ENCODE measurements around the gene ARHGEF3. TPM values are rescaled to one million over a fixed set of nuclear protein-coding genes. Genes with fewer than 3 reads are reported as not detected.

Gene ARHGEF3
- total and polyA plus RNA-seq, 4 donors: 18.6 to 25.9 (median 24.1) TPM

- 63% methylated on average over 2 of the region's 6 CpGs for WGBS (ENCODE audit: insufficient coverage)
- H3K36me3 ChIP-seq (ENCODE audit: control insufficient read depth, insufficient read depth, low read length): no peaks in the 10 kb centered on the region
- H3K9me3 ChIP-seq (ENCODE audit: control insufficient read depth, insufficient read depth, low read length): no peaks in the 10 kb centered on the region
- no peak overlapping the region for H3K4me3 ChIP-seq (ENCODE audit: low read depth, low read length)
- H3K4me1 ChIP-seq (ENCODE audit: control insufficient read depth, insufficient read depth, low read length): no peaks in the 10 kb centered on the region
- no peak overlapping the region for H3K27ac ChIP-seq (ENCODE audit: low read depth, low read length)
- no peaks in the 10 kb centered on the region for H3K27me3 ChIP-seq (ENCODE audit: control insufficient read depth, insufficient read depth, low read length)
- DNase-seq (ENCODE audit: low read depth in 4 of 6, low spot score in 6 of 6): no peak
Measured at GRCh38 chr3:56835650-56836227, 34.0 kb upstream of the ARHGEF3 start.

GRCh38 chr3:56833536-56833935, 31.8 kb upstream of the ARHGEF3 start:
- WGBS (ENCODE audit: insufficient coverage): no CpG with 5 or more reads among the region's 2 CpGs
- Histone ChIP-seq H3K4me1 (ENCODE audit: control insufficient read depth, insufficient read depth, low read length) (no peaks in the 10 kb centered on the region), H3K9me3 (ENCODE audit: control insufficient read depth, insufficient read depth, low read length) (no peaks in the 10 kb centered on the region), H3K36me3 (ENCODE audit: control insufficient read depth, insufficient read depth, low read length) (no peaks in the 10 kb centered on the region), H3K27me3 (ENCODE audit: control insufficient read depth, insufficient read depth, low read length) (no peaks in the 10 kb centered on the region), H3K4me3 (ENCODE audit: low read depth, low read length) (no peak overlapping the region), H3K27ac (ENCODE audit: low read depth, low read length) (no peak overlapping the region)
- DNase-seq (ENCODE audit: low read depth in 4 of 6, low spot score in 6 of 6): peak in 1 of 6 donors; percentile 89

DNA sequence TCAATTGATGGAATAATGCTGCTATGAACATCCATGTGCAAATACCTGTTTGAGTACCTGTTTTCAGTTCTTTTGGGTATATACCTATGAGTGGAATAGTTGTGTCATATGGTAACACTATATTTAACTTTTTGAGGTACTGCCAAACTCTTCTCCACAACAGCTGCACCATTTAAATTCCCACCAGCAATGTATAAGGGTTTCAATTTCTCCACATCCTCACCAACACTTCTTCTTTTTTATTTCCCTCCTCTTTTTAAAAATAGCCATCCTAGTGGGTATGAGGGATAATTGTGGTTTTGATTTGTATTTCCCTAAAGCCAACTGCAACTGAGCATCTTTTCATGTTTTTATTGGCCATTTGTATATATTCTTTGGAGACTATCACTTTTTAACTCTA, 31.3 kb upstream of the ARHGEF3 start:
- Histone ChIP-seq H3K9me3 (ENCODE audit: control insufficient read depth, insufficient read depth, low read length) (no peaks in the 10 kb centered on the region), H3K4me3 (ENCODE audit: low read depth, low read length) (no peak overlapping the region), H3K27ac (ENCODE audit: low read depth, low read length) (no peak overlapping the region), H3K4me1 (ENCODE audit: control insufficient read depth, insufficient read depth, low read length) (no peaks in the 10 kb centered on the region), H3K27me3 (ENCODE audit: control insufficient read depth, insufficient read depth, low read length) (no peaks in the 10 kb centered on the region), H3K36me3 (ENCODE audit: control insufficient read depth, insufficient read depth, low read length) (no peaks in the 10 kb centered on the region)
- no peak for DNase-seq (ENCODE audit: low read depth in 4 of 6, low spot score in 6 of 6)

DNA sequence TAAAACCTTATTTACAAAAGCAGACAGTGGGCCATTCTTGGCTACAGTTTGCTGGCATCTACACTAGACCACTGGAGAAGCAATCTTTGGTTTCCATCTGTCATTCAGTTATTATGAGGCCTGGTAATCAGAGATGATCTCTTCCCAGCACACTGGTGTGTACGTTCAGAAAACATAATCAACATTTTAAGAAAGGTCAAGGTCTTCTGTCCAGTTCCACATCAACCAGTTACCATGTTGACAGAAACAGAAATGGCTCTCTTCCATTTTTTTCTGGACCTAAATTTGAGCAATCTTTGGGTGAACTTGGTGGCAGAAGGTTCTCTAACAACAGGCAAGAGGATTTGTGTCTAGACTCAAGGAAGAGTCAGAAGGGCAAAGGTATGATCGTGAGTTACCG, 29.8 kb upstream of the ARHGEF3 start:
- Histone ChIP-seq H3K9me3 (ENCODE audit: control insufficient read depth, insufficient read depth, low read length) (no peaks in the 10 kb centered on the region), H3K36me3 (ENCODE audit: control insufficient read depth, insufficient read depth, low read length) (no peaks in the 10 kb centered on the region), H3K27ac (ENCODE audit: low read depth, low read length) (no peak overlapping the region), H3K27me3 (ENCODE audit: control insufficient read depth, insufficient read depth, low read length) (no peaks in the 10 kb centered on the region), H3K4me3 (ENCODE audit: low read depth, low read length) (no peak overlapping the region), H3K4me1 (ENCODE audit: control insufficient read depth, insufficient read depth, low read length) (no peaks in the 10 kb centered on the region)
- WGBS (ENCODE audit: insufficient coverage): 92% methylated on average over 2 of the region's 3 CpGs
- DNase-seq (ENCODE audit: low read depth in 4 of 6, low spot score in 6 of 6): no peak

GRCh38 chr3:56830884-56831283, 29.1 kb upstream of the ARHGEF3 start:
- Histone ChIP-seq H3K4me1 (ENCODE audit: control insufficient read depth, insufficient read depth, low read length) (no peaks in the 10 kb centered on the region), H3K27me3 (ENCODE audit: control insufficient read depth, insufficient read depth, low read length) (no peaks in the 10 kb centered on the region)

GRCh38 chr3:56829533-56829932, 27.8 kb upstream of the ARHGEF3 start:
- Histone ChIP-seq H3K4me1 (ENCODE audit: control insufficient read depth, insufficient read depth, low read length) (no peaks in the 10 kb centered on the region), H3K27ac (ENCODE audit: low read depth, low read length) (no peak overlapping the region), H3K4me3 (ENCODE audit: low read depth, low read length) (no peak overlapping the region), H3K27me3 (ENCODE audit: control insufficient read depth, insufficient read depth, low read length) (no peaks in the 10 kb centered on the region), H3K9me3 (ENCODE audit: control insufficient read depth, insufficient read depth, low read length) (no peaks in the 10 kb centered on the region), H3K36me3 (ENCODE audit: control insufficient read depth, insufficient read depth, low read length) (no peaks in the 10 kb centered on the region)
- DNase-seq (ENCODE audit: low read depth in 4 of 6, low spot score in 6 of 6): no peak
- no CpG with 5 or more reads among the region's 1 CpG for WGBS (ENCODE audit: insufficient coverage)

More at GRCh38 chr3:56830884-56831283, 29.1 kb upstream of the ARHGEF3 start:
- H3K9me3 ChIP-seq (ENCODE audit: control insufficient read depth, insufficient read depth, low read length): no peaks in the 10 kb centered on the region
- H3K27ac ChIP-seq (ENCODE audit: low read depth, low read length): no peak overlapping the region
- no CpG with 5 or more reads among the region's 2 CpGs for WGBS (ENCODE audit: insufficient coverage)
- no peak for DNase-seq (ENCODE audit: low read depth in 4 of 6, low spot score in 6 of 6)
- H3K4me3 ChIP-seq (ENCODE audit: low read depth, low read length): no peak overlapping the region
- no peaks in the 10 kb centered on the region for H3K36me3 ChIP-seq (ENCODE audit: control insufficient read depth, insufficient read depth, low read length)

DNA sequence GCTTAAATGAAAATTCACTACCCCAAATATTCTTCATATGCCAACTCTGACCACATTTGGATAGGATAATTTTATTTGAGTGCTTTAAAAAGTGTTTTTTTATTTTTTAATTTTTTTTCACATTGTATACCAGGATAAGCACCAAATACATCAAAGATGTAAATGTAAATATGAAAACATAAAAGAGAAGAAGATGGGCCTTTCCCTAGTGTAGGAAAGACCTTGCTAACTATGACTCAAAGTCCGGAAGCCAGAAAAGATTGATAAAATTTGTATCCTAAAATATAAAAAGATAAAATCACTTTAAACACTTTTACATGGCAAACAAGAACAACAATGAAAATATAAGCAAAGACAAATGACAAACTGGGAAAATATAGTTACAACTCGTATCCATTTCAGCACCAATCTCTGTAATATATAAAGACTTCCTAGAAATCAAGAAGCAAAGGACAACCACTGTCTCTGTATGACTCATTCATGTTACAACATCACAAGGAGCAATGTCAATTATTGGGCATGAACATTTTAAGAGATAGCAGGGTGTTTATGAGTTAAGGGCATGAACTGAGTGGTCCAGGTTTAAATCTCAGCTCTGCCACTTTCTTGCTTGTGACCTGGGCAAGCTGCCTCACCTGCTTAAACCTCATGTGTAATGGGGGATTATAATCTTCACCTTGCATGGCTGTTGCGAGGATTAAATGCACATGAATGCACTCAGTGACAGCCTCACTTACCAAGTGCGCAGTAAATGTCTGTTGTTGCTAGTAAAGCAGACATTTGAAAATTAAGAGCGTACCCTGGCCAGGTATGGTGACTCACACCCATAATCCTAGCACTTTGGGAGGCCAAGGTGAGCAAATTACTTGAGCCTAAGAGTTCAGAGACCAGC, 25.3 kb upstream of the ARHGEF3 start:
- no peak for DNase-seq (ENCODE audit: low read depth in 4 of 6, low spot score in 6 of 6)
- no peak overlapping the region for H3K4me3 ChIP-seq (ENCODE audit: low read depth, low read length)
- no peaks in the 10 kb centered on the region for H3K9me3 ChIP-seq (ENCODE audit: control insufficient read depth, insufficient read depth, low read length)
- H3K27me3 ChIP-seq (ENCODE audit: control insufficient read depth, insufficient read depth, low read length): no peaks in the 10 kb centered on the region
- no CpG with 5 or more reads among the region's 5 CpGs for WGBS (ENCODE audit: insufficient coverage)
- H3K27ac ChIP-seq (ENCODE audit: low read depth, low read length): no peak overlapping the region
- H3K4me1 ChIP-seq (ENCODE audit: control insufficient read depth, insufficient read depth, low read length): no peaks in the 10 kb centered on the region
- H3K36me3 ChIP-seq (ENCODE audit: control insufficient read depth, insufficient read depth, low read length): no peaks in the 10 kb centered on the region

DNA sequence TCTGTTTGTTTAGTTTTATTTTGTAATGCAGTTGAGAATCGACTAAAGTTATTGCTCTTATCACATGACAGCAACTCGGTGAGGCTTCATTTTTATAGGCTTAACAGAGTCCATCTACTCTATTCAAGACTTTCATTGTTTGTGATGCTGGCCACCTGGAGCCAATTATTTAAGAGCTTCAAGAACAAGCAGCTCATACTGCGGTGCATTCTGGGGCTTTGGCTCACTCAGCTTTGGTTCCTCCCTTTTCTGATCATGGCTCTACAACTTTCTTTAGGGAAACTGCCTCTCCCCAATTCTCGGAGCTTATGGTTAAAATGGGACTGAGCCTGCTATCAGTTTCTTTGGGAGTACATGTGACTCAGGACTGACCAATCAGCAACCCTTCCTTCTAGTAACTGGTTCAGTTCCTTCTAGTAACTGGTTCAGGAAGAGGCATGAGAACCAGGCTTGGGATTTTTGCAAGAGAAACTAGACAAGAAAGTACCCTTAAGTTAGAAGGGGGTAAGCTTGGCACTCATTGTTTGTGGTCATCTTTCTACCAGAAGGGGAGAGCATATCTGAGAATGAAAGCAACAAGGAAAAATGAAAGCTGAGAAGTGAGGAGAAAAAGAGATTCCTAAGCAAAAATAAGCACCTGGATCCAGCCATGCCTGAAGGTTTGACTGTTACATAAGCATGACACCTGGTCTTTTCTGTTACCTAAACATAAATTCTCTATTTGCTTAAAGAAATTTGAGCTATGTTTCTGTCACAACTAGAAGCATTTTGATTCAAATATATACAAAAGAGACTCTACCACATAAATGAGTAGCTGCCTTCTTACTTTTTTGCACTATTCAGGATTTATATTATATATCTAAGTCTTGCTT, 24.1 kb upstream of the ARHGEF3 start:
- DNase-seq (ENCODE audit: low read depth in 4 of 6, low spot score in 6 of 6): peak in 1 of 6 donors; percentile 20
- no peaks in the 10 kb centered on the region for H3K27me3 ChIP-seq (ENCODE audit: control insufficient read depth, insufficient read depth, low read length)
- H3K27ac ChIP-seq (ENCODE audit: low read depth, low read length): no peak overlapping the region
- no peak overlapping the region for H3K4me3 ChIP-seq (ENCODE audit: low read depth, low read length)
- H3K4me1 ChIP-seq (ENCODE audit: control insufficient read depth, insufficient read depth, low read length): no peaks in the 10 kb centered on the region
- WGBS (ENCODE audit: insufficient coverage): 47% methylated on average over 2 of the region's 4 CpGs
- H3K36me3 ChIP-seq (ENCODE audit: control insufficient read depth, insufficient read depth, low read length): no peaks in the 10 kb centered on the region
- H3K9me3 ChIP-seq (ENCODE audit: control insufficient read depth, insufficient read depth, low read length): no peaks in the 10 kb centered on the region

DNA sequence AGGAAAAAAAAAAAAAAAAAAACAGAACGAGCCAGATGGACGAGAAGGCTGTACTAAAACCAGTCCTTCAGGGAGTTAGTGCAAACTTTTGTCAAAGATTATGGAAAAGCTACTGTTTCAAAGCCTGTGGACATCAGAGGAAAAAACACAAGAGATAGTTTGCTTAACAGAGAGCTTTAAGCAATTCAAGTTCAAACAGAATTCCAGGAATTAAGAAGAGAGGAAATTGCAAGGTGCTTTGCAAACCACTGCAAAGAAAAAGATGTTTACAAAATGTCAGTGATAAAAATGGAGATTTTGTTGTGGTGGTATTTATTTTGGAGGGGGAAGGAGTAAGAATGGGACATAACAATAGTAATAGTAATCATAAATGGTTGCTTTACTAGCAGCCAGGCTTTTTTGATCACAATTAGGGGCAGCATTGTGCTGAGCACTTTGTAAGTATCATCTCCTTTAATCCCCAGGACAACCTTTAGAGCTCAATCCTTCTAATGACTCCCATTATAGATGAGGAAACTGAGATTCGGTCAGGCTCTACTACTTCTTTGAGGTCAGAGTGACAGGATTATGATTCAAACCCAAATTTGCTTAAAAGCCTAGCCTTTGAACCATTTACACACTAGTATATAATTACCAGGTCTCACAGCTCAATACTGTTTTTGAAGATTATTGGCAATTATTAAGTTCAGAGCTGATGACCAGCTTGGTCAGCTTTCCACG, 22.4 kb upstream of the ARHGEF3 start:
- DNase-seq (ENCODE audit: low read depth in 4 of 6, low spot score in 6 of 6): peak in 1 of 6 donors; percentile 35
- H3K36me3 ChIP-seq (ENCODE audit: control insufficient read depth, insufficient read depth, low read length): no peaks in the 10 kb centered on the region
- H3K4me1 ChIP-seq (ENCODE audit: control insufficient read depth, insufficient read depth, low read length): no peaks in the 10 kb centered on the region
- no peaks in the 10 kb centered on the region for H3K9me3 ChIP-seq (ENCODE audit: control insufficient read depth, insufficient read depth, low read length)
- H3K4me3 ChIP-seq (ENCODE audit: low read depth, low read length): no peak overlapping the region
- no peak overlapping the region for H3K27ac ChIP-seq (ENCODE audit: low read depth, low read length)
- no peaks in the 10 kb centered on the region for H3K27me3 ChIP-seq (ENCODE audit: control insufficient read depth, insufficient read depth, low read length)
- 42% methylated on average over 2 of the region's 4 CpGs for WGBS (ENCODE audit: insufficient coverage)

Data from spinal cord (tissue), 10 donors.